ENCODE data around the gene ABCB4. TPM values are rescaled to one million over a fixed set of nuclear protein-coding genes. Genes with fewer than 3 reads are reported as not detected.
A peak's percentile ranks its signal among the peaks of the same experiment; 100 is the strongest.

Gene ABCB4
- total and polyA plus RNA-seq, 3 experiments from 2014 or later: 0.13 to 0.44 TPM; not detected in 1

GRCh38 chr7:87413951-87414793, 61.3 kb downstream of the ABCB4 start:
- Histone ChIP-seq H3K4me3 (ENCODE audit: low read length) (no peak overlapping the region), H3K9me3 (ENCODE audit: low read length) (no peaks in the 10 kb centered on the region), H3K27me3 (ENCODE audit: insufficient read depth, low read length, poor library complexity, severe bottlenecking) (no peaks in the 10 kb centered on the region), H3K27ac (ENCODE audit: low read depth, low read length) (no peak overlapping the region), H3K36me3 (ENCODE audit: insufficient read depth, low read length) (no peaks in the 10 kb centered on the region), H3K4me1 (ENCODE audit: insufficient read depth, low read length) (no peaks in the 10 kb centered on the region)
- Mint-ChIP-seq H3K36me3 (no peaks in the 10 kb centered on the region), H3K27me3 (peaks cover 0 to 6% of the 10 kb centered on the region in 2 donors), H3K9me3 (no peaks in the 10 kb centered on the region), H3K4me1 (peaks cover 0 to 2% (median 0%) of the 10 kb centered on the region in 3 donors), H3K4me3 (no peak overlapping the region), H3K27ac (no peak overlapping the region)
- POLR2A ChIA-PET: no interaction called here
- DNase-seq: no peak
- CTCF ChIA-PET: interaction anchor here (0.9 to 14.1 kb wide), 5 partner anchors 10 to 99 kb away, joined by 3 to 201 read pairs (median 5); partner anchors contain the start of gene CROT

DNA sequence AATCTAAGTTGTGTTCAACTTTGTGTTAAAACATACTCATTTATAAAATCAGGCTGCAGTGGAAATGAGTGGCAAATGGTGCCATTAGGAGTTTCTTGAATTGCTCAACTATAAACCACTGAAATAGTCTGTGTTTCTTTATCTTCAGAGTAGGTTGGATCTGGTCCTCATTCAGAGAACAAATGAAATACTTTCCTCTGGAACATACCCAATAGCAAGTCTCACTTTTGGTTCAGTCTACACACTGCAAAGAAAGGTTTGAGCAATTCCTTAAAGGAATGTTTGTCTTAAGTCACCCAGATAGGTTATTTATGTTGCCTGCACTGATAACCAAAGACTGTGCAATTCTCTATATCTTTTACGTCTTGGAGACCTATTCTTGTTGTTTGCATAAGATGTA, 62.5 kb downstream of the ABCB4 start:
- CTCF ChIA-PET: interaction anchor here (1.4 to 14.1 kb wide), 2 partner anchors 67 to 98 kb away, joined by 3 to 201 read pairs; partner anchors contain the start of gene CROT
- Histone ChIP-seq H3K4me3 (ENCODE audit: low read length) (no peak overlapping the region), H3K27me3 (ENCODE audit: insufficient read depth, low read length, poor library complexity, severe bottlenecking) (no peaks in the 10 kb centered on the region), H3K27ac (ENCODE audit: low read depth, low read length) (no peak overlapping the region), H3K36me3 (ENCODE audit: insufficient read depth, low read length) (no peaks in the 10 kb centered on the region), H3K4me1 (ENCODE audit: insufficient read depth, low read length) (no peaks in the 10 kb centered on the region), H3K9me3 (ENCODE audit: low read length) (no peaks in the 10 kb centered on the region)
- H3K36me3 Mint-ChIP-seq: no peaks in the 10 kb centered on the region
- peaks cover 0 to 2% (median 0%) of the 10 kb centered on the region in 3 donors for H3K4me1 Mint-ChIP-seq
- DNase-seq: no peak
- H3K27ac Mint-ChIP-seq: no peak overlapping the region
- POLR2A ChIA-PET: no interaction called here
- no peaks in the 10 kb centered on the region for H3K9me3 Mint-ChIP-seq
- peaks cover 0 to 6% of the 10 kb centered on the region in 2 donors for H3K27me3 Mint-ChIP-seq
- no peak overlapping the region for H3K4me3 Mint-ChIP-seq

DNA sequence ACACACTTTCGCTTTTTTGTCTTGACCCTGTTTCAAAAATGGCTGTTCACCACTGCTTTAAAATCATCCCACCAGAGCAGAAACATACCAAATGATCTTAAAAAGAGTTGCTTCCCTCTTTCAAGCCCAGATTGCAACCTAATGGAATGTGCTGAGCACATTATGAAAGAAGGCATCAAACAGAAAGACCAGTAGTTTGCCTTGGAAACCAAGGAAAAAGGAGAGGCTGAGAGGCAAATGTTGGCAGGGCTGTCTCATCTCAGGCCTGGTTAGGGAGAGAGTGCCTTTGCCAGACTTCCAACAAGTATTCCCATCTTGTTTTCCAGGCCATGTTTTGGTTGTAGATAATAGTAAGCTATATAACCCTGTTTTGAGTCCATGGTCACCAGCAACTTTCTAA, 64.3 kb downstream of the ABCB4 start:
- Mint-ChIP-seq H3K4me3 (no peak overlapping the region), H3K36me3 (no peaks in the 10 kb centered on the region), H3K4me1 (no peaks in the 10 kb centered on the region), H3K27ac (no peak overlapping the region), H3K27me3 (peaks cover 7% of the 10 kb centered on the region in 2 donors), H3K9me3 (no peaks in the 10 kb centered on the region)
- POLR2A ChIA-PET: interaction anchor here (0.6 kb wide), 1 partner anchor 94 kb away, joined by 3 read pairs; no protein-coding TSS in a partner anchor
- no peak overlapping the region for H3K4me3 ChIP-seq (ENCODE audit: low read length)
- H3K4me1 ChIP-seq (ENCODE audit: insufficient read depth, low read length): no peaks in the 10 kb centered on the region
- DNase-seq: no peak
- no peaks in the 10 kb centered on the region for H3K27me3 ChIP-seq (ENCODE audit: insufficient read depth, low read length, poor library complexity, severe bottlenecking)
- H3K9me3 ChIP-seq (ENCODE audit: low read length): no peaks in the 10 kb centered on the region
- no peak overlapping the region for H3K27ac ChIP-seq (ENCODE audit: low read depth, low read length)
- CTCF ChIA-PET: interaction anchor here (14.1 kb wide), 1 partner anchor 96 kb away, joined by 201 read pairs; no protein-coding TSS in a partner anchor
- no peaks in the 10 kb centered on the region for H3K36me3 ChIP-seq (ENCODE audit: insufficient read depth, low read length)

- Mint-ChIP-seq H3K27ac (no peak overlapping the region), H3K4me3 (no peak overlapping the region), H3K4me1 (no peaks in the 10 kb centered on the region), H3K9me3 (no peaks in the 10 kb centered on the region), H3K36me3 (peaks cover 0 to 2% (median 0%) of the 10 kb centered on the region in 3 donors), H3K27me3 (peaks cover 4 to 7% of the 10 kb centered on the region in 2 donors)
- Histone ChIP-seq H3K36me3 (ENCODE audit: insufficient read depth, low read length) (no peaks in the 10 kb centered on the region), H3K4me3 (ENCODE audit: low read length) (no peak overlapping the region), H3K27me3 (ENCODE audit: insufficient read depth, low read length, poor library complexity, severe bottlenecking) (no peaks in the 10 kb centered on the region), H3K9me3 (ENCODE audit: low read length) (no peaks in the 10 kb centered on the region), H3K27ac (ENCODE audit: low read depth, low read length) (no peak overlapping the region), H3K4me1 (ENCODE audit: insufficient read depth, low read length) (no peaks in the 10 kb centered on the region)
- POLR2A ChIA-PET: no interaction called here
- no peak for DNase-seq
- CTCF ChIA-PET: interaction anchor here (2.4 kb wide), 1 partner anchor 11 kb away, joined by 7 read pairs; no protein-coding TSS in a partner anchor
Observed at GRCh38 chr7:87404674-87405073, 70.8 kb downstream of the ABCB4 start.

DNA sequence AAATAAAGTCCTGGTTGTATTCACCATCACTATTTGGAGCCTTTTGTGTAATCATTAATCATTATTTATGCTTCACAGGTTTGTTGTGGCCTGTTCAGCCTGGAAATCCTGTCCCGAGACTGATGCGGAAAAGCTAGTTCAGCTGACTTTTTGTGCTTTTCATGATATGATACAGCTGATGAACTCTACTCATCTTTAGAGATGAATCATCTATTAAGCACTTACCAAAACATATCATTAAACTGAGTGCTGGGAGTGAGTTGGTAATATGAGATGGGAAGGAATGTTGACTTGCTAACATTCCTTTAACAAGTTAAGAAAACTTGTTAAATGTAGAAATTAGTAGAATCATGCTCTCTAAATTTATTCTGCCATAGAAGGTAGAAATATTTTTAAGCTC, 77.0 kb downstream of the ABCB4 start:
- no peaks in the 10 kb centered on the region for H3K4me1 ChIP-seq (ENCODE audit: insufficient read depth, low read length)
- Mint-ChIP-seq H3K4me1 (no peaks in the 10 kb centered on the region), H3K9me3 (no peaks in the 10 kb centered on the region), H3K36me3 (peaks cover 1 to 24% (median 22%) of the 10 kb centered on the region in 3 donors), H3K27ac (no peak overlapping the region), H3K27me3 (no peaks in the 10 kb centered on the region), H3K4me3 (no peak overlapping the region)
- H3K36me3 ChIP-seq (ENCODE audit: insufficient read depth, low read length): no peaks in the 10 kb centered on the region
- H3K27ac ChIP-seq (ENCODE audit: low read depth, low read length): no peak overlapping the region
- DNase-seq: no peak
- CTCF ChIA-PET: interaction anchor here (1.4 kb wide), 1 partner anchor 86 kb away, joined by 3 read pairs; no protein-coding TSS in a partner anchor
- no peaks in the 10 kb centered on the region for H3K9me3 ChIP-seq (ENCODE audit: low read length)
- H3K4me3 ChIP-seq (ENCODE audit: low read length): no peak overlapping the region
- POLR2A ChIA-PET: no interaction called here
- H3K27me3 ChIP-seq (ENCODE audit: insufficient read depth, low read length, poor library complexity, severe bottlenecking): no peaks in the 10 kb centered on the region

GRCh38 chr7:87395442-87396020, 79.9 kb downstream of the ABCB4 start:
- Mint-ChIP-seq H3K9me3 (no peaks in the 10 kb centered on the region), H3K27me3 (no peaks in the 10 kb centered on the region), H3K4me3 (no peak overlapping the region), H3K36me3 (peaks cover 12 to 43% (median 32%) of the 10 kb centered on the region in 3 donors), H3K4me1 (peaks cover 0 to 16% (median 2%) of the 10 kb centered on the region in 3 donors), H3K27ac (no peak overlapping the region)
- Histone ChIP-seq H3K4me3 (ENCODE audit: low read length) (no peak overlapping the region), H3K9me3 (ENCODE audit: low read length) (no peaks in the 10 kb centered on the region), H3K27ac (ENCODE audit: low read depth, low read length) (no peak overlapping the region), H3K36me3 (ENCODE audit: insufficient read depth, low read length) (no peaks in the 10 kb centered on the region), H3K4me1 (ENCODE audit: insufficient read depth, low read length) (no peaks in the 10 kb centered on the region), H3K27me3 (ENCODE audit: insufficient read depth, low read length, poor library complexity, severe bottlenecking) (no peaks in the 10 kb centered on the region)
- no peak for DNase-seq
- ChIA-PET CTCF (no interaction called here), POLR2A (no interaction called here)

DNA sequence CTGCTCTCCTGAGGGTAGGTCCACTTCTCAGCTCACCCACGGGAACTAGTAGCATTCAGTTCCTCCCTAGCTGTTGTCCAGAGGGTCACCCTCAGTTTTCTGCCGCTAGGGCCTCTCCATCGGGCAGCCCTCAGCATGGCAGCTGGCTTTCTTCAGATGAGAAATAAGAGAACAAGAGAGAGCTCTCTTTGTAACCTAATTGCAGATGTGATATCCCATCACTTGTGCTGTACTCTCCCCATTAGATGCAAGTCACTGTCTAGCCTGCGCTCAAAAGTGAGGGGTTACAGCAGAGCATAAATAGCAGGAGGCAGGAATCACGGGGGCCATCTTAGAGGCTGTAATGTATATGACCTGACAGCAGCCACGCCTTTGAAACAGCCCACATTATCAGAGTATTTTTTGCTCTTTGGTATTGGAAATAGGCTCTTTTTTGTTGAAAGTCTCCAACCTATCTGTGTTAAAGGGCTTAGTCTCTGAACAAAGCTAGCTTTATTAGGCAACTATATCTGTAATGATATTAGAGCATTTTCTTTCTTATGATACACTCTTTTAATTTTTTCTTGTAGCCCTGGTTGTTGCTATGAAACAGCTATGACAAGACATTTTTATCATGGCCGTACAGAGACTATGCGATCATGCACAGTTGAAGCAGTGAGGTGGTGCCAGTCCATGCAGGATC, 84.3 kb downstream of the ABCB4 start:
- ChIA-PET CTCF (no interaction called here), POLR2A (no interaction called here)
- H3K27me3 ChIP-seq (ENCODE audit: insufficient read depth, low read length, poor library complexity, severe bottlenecking): no peaks in the 10 kb centered on the region

DNA sequence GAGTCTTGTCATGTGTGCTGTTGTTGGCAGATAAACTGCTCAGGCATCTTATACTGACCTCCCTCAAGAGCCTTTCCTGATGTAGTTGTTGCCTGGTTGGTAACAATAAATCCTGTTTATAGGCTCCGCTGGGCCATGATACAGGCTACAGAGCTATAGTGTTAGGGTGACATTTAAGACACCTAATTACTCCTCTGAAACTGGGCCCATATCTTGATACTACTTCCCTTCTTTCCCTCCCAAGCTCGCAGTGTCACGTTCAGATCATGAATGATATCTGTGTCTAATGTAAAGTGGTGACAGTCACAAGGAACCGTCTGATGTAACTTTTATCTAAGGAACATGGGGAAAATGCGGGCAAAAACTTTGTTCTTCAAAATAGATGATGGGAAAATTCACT, 94.6 kb downstream of the ABCB4 start:
- ChIA-PET POLR2A (no interaction called here), CTCF (no interaction called here)
- no peak for DNase-seq
- Histone ChIP-seq H3K36me3 (ENCODE audit: insufficient read depth, low read length) (no peaks in the 10 kb centered on the region), H3K27ac (ENCODE audit: low read depth, low read length) (no peak overlapping the region), H3K27me3 (ENCODE audit: insufficient read depth, low read length, poor library complexity, severe bottlenecking) (no peaks in the 10 kb centered on the region), H3K4me3 (ENCODE audit: low read length) (no peak overlapping the region), H3K4me1 (ENCODE audit: insufficient read depth, low read length) (no peaks in the 10 kb centered on the region), H3K9me3 (ENCODE audit: low read length) (no peaks in the 10 kb centered on the region)
- Mint-ChIP-seq H3K36me3 (peaks cover 30 to 54% (median 31%) of the 10 kb centered on the region in 3 donors), H3K4me1 (no peaks in the 10 kb centered on the region), H3K9me3 (no peaks in the 10 kb centered on the region), H3K27me3 (no peaks in the 10 kb centered on the region), H3K27ac (peak overlapping the region in 1 of 8 donors; percentile 14), H3K4me3 (no peak overlapping the region)

More for the DNA sequence above, 84.3 kb downstream of the ABCB4 start:
- no peak overlapping the region for H3K27ac ChIP-seq (ENCODE audit: low read depth, low read length)
- Mint-ChIP-seq H3K4me1 (peaks cover 0 to 16% (median 2%) of the 10 kb centered on the region in 3 donors), H3K4me3 (no peak overlapping the region), H3K27ac (no peak overlapping the region), H3K27me3 (no peaks in the 10 kb centered on the region), H3K9me3 (no peaks in the 10 kb centered on the region), H3K36me3 (peaks cover 34 to 60% (median 34%) of the 10 kb centered on the region in 3 donors)
- H3K4me1 ChIP-seq (ENCODE audit: insufficient read depth, low read length): no peaks in the 10 kb centered on the region
- DNase-seq: no peak
- H3K36me3 ChIP-seq (ENCODE audit: insufficient read depth, low read length): peaks cover 8% of the 10 kb centered on the region
- no peaks in the 10 kb centered on the region for H3K9me3 ChIP-seq (ENCODE audit: low read length)
- no peak overlapping the region for H3K4me3 ChIP-seq (ENCODE audit: low read length)
